OCI-LY1 (cell line): ENCODE measurements around the gene RBM15B.

Source experiments
- H2AFZ ChIP-seq: fragments of 200-600 bp; sonication (generic), shearing (Covaris generic); 2 replicates; pipeline ENCODE4 v1.6.0; 2014; ENCODE audit warnings: antibody characterized with exemption, mild to moderate bottlenecking, low read length
- H3F3A ChIP-seq: fragments of 200-600 bp; sonication (generic), shearing (Covaris generic); 2 replicates; pipeline ENCODE4 v1.6.0; 2014; ENCODE audit warnings: mild to moderate bottlenecking, antibody characterized with exemption, low read length, moderate library complexity; ENCODE audit not compliant: insufficient read depth
- H3K27ac ChIP-seq: fragments of 200-600 bp; sonication (generic); 2 replicates; pipeline ENCODE4 v1.5.1; 2014; ENCODE audit warnings: low read length, mixed run types, mild to moderate bottlenecking, low read depth; ENCODE audit not compliant: poor library complexity, severe bottlenecking
- H3K27me3 ChIP-seq: fragments of 200-600 bp; sonication (generic); 2 replicates; pipeline ENCODE4 v1.6.0; 2014; ENCODE audit warnings: antibody characterized with exemption, mild to moderate bottlenecking, low read length, moderate library complexity; ENCODE audit not compliant: insufficient read depth
- H3K36me3 ChIP-seq: fragments of 200-600 bp; sonication (generic); 2 replicates; pipeline ENCODE4 v1.6.1; 2014; ENCODE audit warnings: mild to moderate bottlenecking, antibody characterized with exemption, low read length, moderate library complexity, mixed read lengths; ENCODE audit not compliant: insufficient read depth
- H3K4me1 ChIP-seq: fragments of 200-600 bp; sonication (generic); 2 replicates; pipeline ENCODE4 v1.5.1; 2014; ENCODE audit warnings: mild to moderate bottlenecking, low read length, moderate library complexity; ENCODE audit not compliant: insufficient read depth, severe bottlenecking
- H3K4me2 ChIP-seq: fragments of 200-600 bp; sonication (generic), shearing (Covaris generic); 2 replicates; pipeline ENCODE4 v1.6.1; 2014; ENCODE audit warnings: low read length
- H3K4me3 ChIP-seq: fragments of 200-600 bp; sonication (generic); 2 replicates; pipeline ENCODE4 v1.5.1; 2014; ENCODE audit warnings: low read length, low read depth, mild to moderate bottlenecking, mixed read lengths; ENCODE audit not compliant: poor library complexity, severe bottlenecking
- H3K79me2 ChIP-seq: fragments of 200-600 bp; shearing (Covaris generic); 2 replicates; pipeline ENCODE4 v1.6.1; 2016; ENCODE audit warnings: mixed run types, low read length, mixed read lengths; ENCODE audit not compliant: insufficient read depth
- H3K9ac ChIP-seq: fragments of 200-600 bp; sonication (generic), shearing (Covaris generic); 2 replicates; pipeline ENCODE4 v1.6.1; 2014; ENCODE audit warnings: mild to moderate bottlenecking, low read length, mixed read lengths
- H3K9me2 ChIP-seq: fragments of 200-600 bp; sonication (generic), shearing (Covaris generic); 2 replicates; pipeline ENCODE4 v1.6.1; 2014; ENCODE audit warnings: low read depth, mild to moderate bottlenecking, low read length, mixed read lengths
- H3K9me3 ChIP-seq: fragments of 200-600 bp; shearing (Covaris generic); 2 replicates; pipeline ENCODE4 v1.6.1; 2014; ENCODE audit warnings: low read length, mixed read lengths
- H4K20me1 ChIP-seq: fragments of 200-600 bp; sonication (generic), shearing (Covaris generic); 2 replicates; pipeline ENCODE4 v1.6.0; 2016; ENCODE audit warnings: mild to moderate bottlenecking, low read length; ENCODE audit not compliant: insufficient read depth
- CTCF ChIP-seq: fragments of 200-600 bp; sonication (generic), shearing (Covaris generic); IDR thresholded peaks from 2 replicates; pipeline ENCODE4 v1.5.1; 2017; ENCODE audit warnings: mild to moderate bottlenecking, antibody characterized with exemption, low read length, moderate library complexity, mixed read lengths
- EZH2 ChIP-seq: fragments of 200-600 bp; sonication (generic), shearing (Covaris generic); IDR thresholded peaks from 2 replicates; pipeline ENCODE4 v1.8.0; 2017; ENCODE audit warnings: borderline replicate concordance, mixed run types, mild to moderate bottlenecking, antibody characterized with exemption, low read length, moderate library complexity, mixed read lengths

The RBM15B gene

GRCh38 chr3:51378065-51378464 is 13.0 kb upstream of the RBM15B start:
- peaks cover 1% of the 10 kb centered on the region for H3K4me1 ChIP-seq
- no peaks in the 10 kb centered on the region for H3K79me2 ChIP-seq
- H2AFZ ChIP-seq: no peak overlapping the region
- TF ChIP-seq CTCF (no peak), EZH2 (no peak)
- H3F3A ChIP-seq: no peaks in the 10 kb centered on the region
- H3K27me3 ChIP-seq: peaks cover 10% of the 10 kb centered on the region; the same call in 1 of the 2 replicates
- no peaks in the 10 kb centered on the region for H4K20me1 ChIP-seq
- no peak overlapping the region for H3K9ac ChIP-seq
- no peaks in the 10 kb centered on the region for H3K36me3 ChIP-seq
- H3K27ac ChIP-seq: no peak overlapping the region
- no peaks in the 10 kb centered on the region for H3K9me2 ChIP-seq
- H3K4me2 ChIP-seq: no peak overlapping the region
- no peaks in the 10 kb centered on the region for H3K9me3 ChIP-seq
- H3K4me3 ChIP-seq: no peak overlapping the region

GRCh38 chr3:51378726-51379125 is 12.4 kb upstream of the RBM15B start:
- Histone ChIP-seq H3K9me3 (no peaks in the 10 kb centered on the region), H3K27ac (no peak overlapping the region), H3K4me3 (no peak overlapping the region), H3K9me2 (no peaks in the 10 kb centered on the region), H3K27me3 (peaks cover 10% of the 10 kb centered on the region; the same call in 1 of the 2 replicates), H3F3A (no peaks in the 10 kb centered on the region), H3K4me2 (no peak overlapping the region), H3K9ac (no peak overlapping the region), H2AFZ (no peak overlapping the region), H3K4me1 (peaks cover 8% of the 10 kb centered on the region), H4K20me1 (no peaks in the 10 kb centered on the region), H3K36me3 (no peaks in the 10 kb centered on the region), H3K79me2 (no peaks in the 10 kb centered on the region)
- TF ChIP-seq EZH2: no peak
- TF ChIP-seq CTCF: no peak

- no peaks in the 10 kb centered on the region for H3K9me2 ChIP-seq
- H3K27ac ChIP-seq: no peak overlapping the region
- H2AFZ ChIP-seq: no peak overlapping the region
- H3K36me3 ChIP-seq: no peaks in the 10 kb centered on the region
- H3F3A ChIP-seq: no peaks in the 10 kb centered on the region
- H3K9ac ChIP-seq: no peak overlapping the region
- TF ChIP-seq EZH2 (no peak), CTCF (no peak)
- H3K79me2 ChIP-seq: no peaks in the 10 kb centered on the region
- no peaks in the 10 kb centered on the region for H4K20me1 ChIP-seq
- H3K27me3 ChIP-seq: peaks cover 10% of the 10 kb centered on the region; the same call in 1 of the 2 replicates
- H3K4me2 ChIP-seq: no peak overlapping the region
- no peaks in the 10 kb centered on the region for H3K9me3 ChIP-seq
- H3K4me3 ChIP-seq: no peak overlapping the region
- peaks cover 12% of the 10 kb centered on the region for H3K4me1 ChIP-seq
Measured at GRCh38 chr3:51379301-51379700, 11.8 kb upstream of the RBM15B start.
